HG03575 (cell line): ENCODE results near the gene SHANK3.

Source experiments
- ATAC-seq: cut with Tn5 transposase; IDR thresholded peaks from one replicate; pipeline ENCODE4 v1.9.1; 2021; ENCODE audit not compliant: unreplicated experiment, insufficient number of reproducible peaks, low FRiP score; ENCODE audit errors: extremely low read depth

SHANK3 gene

GRCh38 chr22:50695421-50696250 is 23.0 kb downstream of the SHANK3 start:
- no peak for ATAC-seq

- no peak for ATAC-seq
These were observed 23.7 kb downstream of the SHANK3 start for GRCh38 chr22:50696251-50696798.

GRCh38 chr22:50696799-50697561 is 24.4 kb downstream of the SHANK3 start:
- ATAC-seq, result no peak

- no peak for ATAC-seq
These were observed 25.3 kb downstream of the SHANK3 start for GRCh38 chr22:50697667-50698506.

GRCh38 chr22:50698546-50698945 is 25.9 kb downstream of the SHANK3 start:
- no peak for ATAC-seq

- ATAC-seq, result no peak
These were observed 26.6 kb downstream of the SHANK3 start for GRCh38 chr22:50699001-50699755.

GRCh38 chr22:50699756-50700386 is 27.2 kb downstream of the SHANK3 start:
- no peak for ATAC-seq

GRCh38 chr22:50700387-50701075 is 27.9 kb downstream of the SHANK3 start:
- no peak for ATAC-seq

GRCh38 chr22:50701076-50701419 is 28.4 kb downstream of the SHANK3 start:
- no peak for ATAC-seq

- no peak for ATAC-seq
These were observed 29.0 kb downstream of the SHANK3 start for GRCh38 chr22:50701428-50702154.

GRCh38 chr22:50702261-50702671 is 29.6 kb downstream of the SHANK3 start:
- ATAC-seq, result no peak

GRCh38 chr22:50702821-50703725 is 30.4 kb downstream of the SHANK3 start:
- ATAC-seq, result no peak

- no peak for ATAC-seq
These were observed 31.3 kb downstream of the SHANK3 start for GRCh38 chr22:50703726-50704509.

- ATAC-seq, result no peak
These were observed 32.0 kb downstream of the SHANK3 start for GRCh38 chr22:50704510-50705218.

GRCh38 chr22:50705219-50705691 is 32.6 kb downstream of the SHANK3 start:
- no peak for ATAC-seq
